Endothelial cell (in vitro differentiated cells): ENCODE measurements around the gene DSCAML1. TPM values are rescaled to one million over a fixed set of nuclear protein-coding genes. Genes with fewer than 3 reads are reported as not detected.

Experiments
- DNase-seq: peaks from one replicate; pipeline ENCODE4 v3.0.0; 2021; ENCODE audit warnings: low spot score
- H3K27ac Mint-ChIP-seq: one replicate; pipeline ENCODE4 v1.8.0; 2021; ENCODE audit warnings: mixed read lengths, inconsistent platforms; ENCODE audit not compliant: unreplicated experiment
- H3K27me3 Mint-ChIP-seq: one replicate; pipeline ENCODE4 v1.8.0; 2021; ENCODE audit warnings: mild to moderate bottlenecking, moderate library complexity, mixed read lengths, inconsistent platforms; ENCODE audit not compliant: unreplicated experiment
- H3K36me3 Mint-ChIP-seq: one replicate; pipeline ENCODE4 v1.8.0; 2021; ENCODE audit warnings: mild to moderate bottlenecking, low read depth, mixed read lengths, inconsistent platforms; ENCODE audit not compliant: unreplicated experiment
- H3K4me1 Mint-ChIP-seq: one replicate; pipeline ENCODE4 v1.8.0; 2021; ENCODE audit warnings: mild to moderate bottlenecking, mixed read lengths, inconsistent platforms; ENCODE audit not compliant: unreplicated experiment
- H3K4me3 Mint-ChIP-seq: one replicate; pipeline ENCODE4 v1.8.0; 2021; ENCODE audit warnings: mild to moderate bottlenecking, mixed read lengths, inconsistent platforms; ENCODE audit not compliant: unreplicated experiment
- H3K9me3 Mint-ChIP-seq: one replicate; pipeline ENCODE4 v1.8.0; 2021; ENCODE audit warnings: mixed read lengths, inconsistent platforms; ENCODE audit not compliant: unreplicated experiment
- CTCF ChIP-seq: fragments of 200-600 bp; sonication (generic); IDR thresholded peaks from one replicate; pipeline ENCODE4 v1.5.0; 2021; ENCODE audit warnings: antibody characterized with exemption; ENCODE audit not compliant: unreplicated experiment
- total RNA-seq: library from RNA; stranded (reverse); fragmentation: NEBNext Ultra II Directional; extraction: Animal tissue kit (Norgen Biotek cat#: 25700); gene quantifications from one replicate; pipeline ENCODE4 v1.2.1, GENCODE V29; 2021; ENCODE audit not compliant: unreplicated experiment

Gene DSCAML1
- total RNA-seq, 1 donor from 2014 or later: 3.8 TPM

- peak; percentile 96 for TF ChIP-seq CTCF
- H3K36me3 Mint-ChIP-seq: no peaks in the 10 kb centered on the region
- no peaks in the 10 kb centered on the region for H3K9me3 Mint-ChIP-seq
- peaks cover 4% of the 10 kb centered on the region for H3K27me3 Mint-ChIP-seq
- DNase-seq: peak; percentile 87
- peaks cover 2% of the 10 kb centered on the region for H3K4me1 Mint-ChIP-seq
- no peak overlapping the region for H3K27ac Mint-ChIP-seq
- H3K4me3 Mint-ChIP-seq: no peak overlapping the region
These were observed 370.7 kb downstream of the DSCAML1 start for GRCh38 chr11:117426297-117426685.

- TF ChIP-seq CTCF: no peak
- Mint-ChIP-seq H3K4me1 (peaks cover 2% of the 10 kb centered on the region), H3K27me3 (peaks cover 4% of the 10 kb centered on the region), H3K4me3 (no peak overlapping the region), H3K27ac (no peak overlapping the region), H3K9me3 (no peaks in the 10 kb centered on the region), H3K36me3 (no peaks in the 10 kb centered on the region)
- DNase-seq: no peak
These were observed 371.2 kb downstream of the DSCAML1 start for GRCh38 chr11:117425679-117426296.

GRCh38 chr11:117424781-117425180 is 372.2 kb downstream of the DSCAML1 start:
- Mint-ChIP-seq H3K27me3 (peaks cover 2% of the 10 kb centered on the region), H3K4me1 (peaks cover under 1% of the 10 kb centered on the region), H3K4me3 (no peak overlapping the region), H3K27ac (no peak overlapping the region), H3K9me3 (no peaks in the 10 kb centered on the region), H3K36me3 (no peaks in the 10 kb centered on the region)
- no peak for TF ChIP-seq CTCF
- no peak for DNase-seq

- no peak for DNase-seq
- Mint-ChIP-seq H3K4me1 (no peaks in the 10 kb centered on the region), H3K9me3 (no peaks in the 10 kb centered on the region), H3K27ac (no peak overlapping the region), H3K4me3 (no peak overlapping the region), H3K27me3 (no peaks in the 10 kb centered on the region), H3K36me3 (no peaks in the 10 kb centered on the region)
- no peak for TF ChIP-seq CTCF
These were observed 373.9 kb downstream of the DSCAML1 start for GRCh38 chr11:117423046-117423575.

- no peak for TF ChIP-seq CTCF
- H3K27me3 Mint-ChIP-seq: peaks cover 4% of the 10 kb centered on the region
These were observed 375.5 kb downstream of the DSCAML1 start for GRCh38 chr11:117421476-117421875.

More at GRCh38 chr11:117421476-117421875, 375.5 kb downstream of the DSCAML1 start:
- Mint-ChIP-seq H3K4me1 (no peaks in the 10 kb centered on the region), H3K4me3 (no peak overlapping the region), H3K27ac (no peak overlapping the region), H3K36me3 (no peaks in the 10 kb centered on the region), H3K9me3 (no peaks in the 10 kb centered on the region)
- no peak for DNase-seq
